WTC11 (cell line): ENCODE data around the gene GADD45B. TPM values are rescaled to one million over a fixed set of nuclear protein-coding genes. Genes with fewer than 3 reads are reported as not detected.
A peak's percentile ranks its signal among the peaks of the same experiment; 100 is the strongest.

Experiments
- ATAC-seq: fragments of 200-7000 bp; cut with Tn5 transposase; 2 replicates; pipeline ENCODE4 v1.10.0; 2021; ENCODE audit warnings: mild to moderate bottlenecking, moderate library complexity
- CTCF ChIA-PET: fragments of 300-600 bp; sonication (Branson Sonifier 250); formaldehyde crosslinking; loops from one replicate; lab custom pipeline; 2021; ENCODE audit warnings: antibody characterized with exemption; lab: Charles Lee
- POLR2A ChIA-PET: fragments of 350-600 bp; sonication (Branson Sonifier 250); formaldehyde crosslinking; loops from one replicate; lab custom pipeline; 2021; ENCODE audit warnings: antibody characterized with exemption; lab: Charles Lee
- DNase-seq: peaks from one replicate; pipeline ENCODE4 v3.0.0; 2021; ENCODE audit warnings: low spot score
- H3K27ac Mint-ChIP-seq: 2 replicates; pipeline ENCODE4 v1.8.0; 2021; ENCODE audit warnings: mixed read lengths
- H3K27me3 Mint-ChIP-seq: 2 replicates; pipeline ENCODE4 v1.8.0; 2021; ENCODE audit warnings: low read depth, mild to moderate bottlenecking, moderate library complexity, mixed read lengths
- H3K36me3 Mint-ChIP-seq: 2 replicates; pipeline ENCODE4 v1.8.0; 2021; ENCODE audit warnings: mixed read lengths
- H3K4me1 Mint-ChIP-seq: 2 replicates; pipeline ENCODE4 v1.8.0; 2022; ENCODE audit warnings: mixed read lengths
- H3K4me3 Mint-ChIP-seq: 2 replicates; pipeline ENCODE4 v1.8.0; 2021; ENCODE audit warnings: mild to moderate bottlenecking, moderate library complexity, mixed read lengths
- H3K9me3 Mint-ChIP-seq: 2 replicates; pipeline ENCODE4 v1.8.0; 2021; ENCODE audit warnings: mixed read lengths
- ARID4B ChIP-seq: sonication (generic); formaldehyde crosslinking; IDR thresholded peaks from 2 replicates; pipeline ENCODE4 v1.8.0; 2023; ENCODE audit warnings: missing genetic modification reagents, mild to moderate bottlenecking, borderline replicate concordance
- CREM ChIP-seq: sonication (generic); formaldehyde crosslinking; IDR thresholded peaks from 2 replicates; pipeline ENCODE4 v1.8.1; 2022; ENCODE audit warnings: mild to moderate bottlenecking, missing genetic modification reagents, moderate library complexity
- CTCF ChIP-seq: fragments of 200-600 bp; IDR thresholded peaks from 2 replicates; pipeline ENCODE4 v1.8.0; 2022; ENCODE audit warnings: antibody characterized with exemption
- ERG ChIP-seq: fragments of 250-450 bp; sonication (Bioruptor Pico); IDR thresholded peaks from 2 replicates; pipeline ENCODE4 v1.8.0; 2021; ENCODE audit warnings: mild to moderate bottlenecking
- ETV6 ChIP-seq: sonication (generic); formaldehyde crosslinking; IDR thresholded peaks from 2 replicates; pipeline ENCODE4 v1.8.1; 2022; ENCODE audit warnings: mild to moderate bottlenecking, missing genetic modification reagents
- FOXP4 ChIP-seq: sonication (generic); formaldehyde crosslinking; IDR thresholded peaks from 2 replicates; pipeline ENCODE4 v1.8.0; 2022; ENCODE audit warnings: mild to moderate bottlenecking, missing genetic modification reagents
- GTF2I ChIP-seq: fragments of 250-450 bp; sonication (Bioruptor Pico); conservative IDR thresholded peaks from 2 replicates; pipeline ENCODE4 v1.4.0; 2021; ENCODE audit warnings: mild to moderate bottlenecking
- HMGA2 ChIP-seq: fragments of 250-450 bp; sonication (Bioruptor Pico); IDR thresholded peaks from 2 replicates; pipeline ENCODE4 v1.4.0; 2021; ENCODE audit warnings: mild to moderate bottlenecking, moderate library complexity
- JAZF1 ChIP-seq: fragments of 250-450 bp; sonication (Bioruptor Pico); IDR thresholded peaks from 2 replicates; pipeline ENCODE4 v1.9.0; 2021; ENCODE audit warnings: moderate library complexity, mild to moderate bottlenecking, inconsistent platforms
- MAX ChIP-seq: sonication (generic); formaldehyde crosslinking; IDR thresholded peaks from 2 replicates; pipeline ENCODE4 v1.8.0; 2022; ENCODE audit warnings: mild to moderate bottlenecking, missing genetic modification reagents
- NFATC4 ChIP-seq: fragments of 250-450 bp; sonication (Bioruptor Pico); IDR thresholded peaks from 2 replicates; pipeline ENCODE4 v1.9.0; 2021; ENCODE audit warnings: mild to moderate bottlenecking
- NR3C1 ChIP-seq: sonication (generic); formaldehyde crosslinking; conservative IDR thresholded peaks from 2 replicates; pipeline ENCODE4 v1.8.1; 2023; ENCODE audit warnings: low read depth, mild to moderate bottlenecking, missing genetic modification reagents
- SMAD4 ChIP-seq: sonication (generic); formaldehyde crosslinking; IDR thresholded peaks from 2 replicates; pipeline ENCODE4 v1.8.0; 2022; ENCODE audit warnings: mild to moderate bottlenecking, missing genetic modification reagents
- STAT6 ChIP-seq: sonication (generic); formaldehyde crosslinking; conservative IDR thresholded peaks from 2 replicates; pipeline ENCODE4 v1.8.1; 2023; ENCODE audit warnings: mild to moderate bottlenecking, low read depth, missing genetic modification reagents, moderate library complexity
- ZMAT4 ChIP-seq: fragments of 250-450 bp; sonication (Bioruptor Pico); IDR thresholded peaks from 2 replicates; pipeline ENCODE4 v1.9.0; 2021; ENCODE audit warnings: mild to moderate bottlenecking
- ZNF219 ChIP-seq: sonication (generic); formaldehyde crosslinking; IDR thresholded peaks from 2 replicates; pipeline ENCODE4 v1.8.0; 2023; ENCODE audit warnings: missing genetic modification reagents, mild to moderate bottlenecking, borderline replicate concordance
- ZNF263 ChIP-seq: sonication (generic); formaldehyde crosslinking; IDR thresholded peaks from 2 replicates; pipeline ENCODE4 v1.8.1; 2022; ENCODE audit warnings: low read depth, mild to moderate bottlenecking, moderate library complexity, missing genetic modification reagents
- ZNF396 ChIP-seq: fragments of 250-450 bp; sonication (Bioruptor Pico); IDR thresholded peaks from 2 replicates; pipeline ENCODE4 v1.8.0; 2021; ENCODE audit warnings: mild to moderate bottlenecking, moderate library complexity, borderline replicate concordance
- total RNA-seq: library from RNA; stranded (reverse); gene quantifications from 3 replicates; pipeline ENCODE4 v1.2.3, GENCODE V29; 2021

Gene GADD45B
- total RNA-seq, 1 experiment from 2014 or later = 17.9 TPM

GRCh38 chr19:2453431-2454025 is 22.4 kb upstream of the GADD45B start:
- CTCF ChIA-PET = interaction anchor here (0.6 to 1.8 kb wide), 5 partner anchors 151 to 302 kb away, joined by 3 to 11 read pairs (median 3); no protein-coding TSS in a partner anchor
- H3K36me3 Mint-ChIP-seq = no peaks in the 10 kb centered on the region
- TF ChIP-seq FOXP4 (CRISPR knock-in tag) (no peak), ZNF263 (CRISPR knock-in tag) (no peak), JAZF1 (CRISPR knock-in tag) (no peak), ZNF396 (no peak), GTF2I (CRISPR knock-in tag) (no peak), ARID4B (CRISPR knock-in tag) (no peak), ETV6 (CRISPR knock-in tag) (no peak), NR3C1 (CRISPR knock-in tag) (no peak), MAX (CRISPR knock-in tag) (no peak), STAT6 (no peak), ZMAT4 (no peak), ZNF219 (CRISPR knock-in tag) (no peak), SMAD4 (CRISPR knock-in tag) (no peak)
- TF ChIP-seq, all 79 proteins: peak for 0
- POLR2A ChIA-PET = interaction anchor here (0.9 to 2.0 kb wide), 3 partner anchors 9 to 26 kb away, joined by 3 to 9 read pairs (median 5); partner anchors contain the start of gene GADD45B
- Mint-ChIP-seq H3K9me3 (no peaks in the 10 kb centered on the region), H3K27me3 (no peaks in the 10 kb centered on the region), H3K27ac (no peak overlapping the region), H3K4me1 (peaks cover 20% of the 10 kb centered on the region), H3K4me3 (peak overlapping the region; percentile 36)
- DNase-seq (no peak), ATAC-seq (no peak)

- DNase-seq (no peak), ATAC-seq (no peak)
- H3K36me3 Mint-ChIP-seq = no peaks in the 10 kb centered on the region
- no peaks in the 10 kb centered on the region for H3K27me3 Mint-ChIP-seq
- ChIA-PET POLR2A (interaction anchor here (1.8 to 2.0 kb wide), 2 partner anchors 8 to 22 kb away, joined by 5 to 9 read pairs; partner anchors contain the start of gene GADD45B), CTCF (interaction anchor here (0.6 to 1.8 kb wide), 7 partner anchors 144 to 678 kb away, joined by 3 to 11 read pairs (median 3); no protein-coding TSS in a partner anchor)
- H3K4me1 Mint-ChIP-seq = peaks cover 20% of the 10 kb centered on the region
- peak overlapping the region; percentile 75 for H3K27ac Mint-ChIP-seq
- no peaks in the 10 kb centered on the region for H3K9me3 Mint-ChIP-seq
- peak overlapping the region; percentile 75 for H3K4me3 Mint-ChIP-seq
- TF ChIP-seq NFATC4 (CRISPR knock-in tag) (no peak), HMGA2 (CRISPR knock-in tag) (no peak), FOXP4 (CRISPR knock-in tag) (no peak), CTCF (no peak), CREM (CRISPR knock-in tag) (no peak), ERG (no peak)
Observed at GRCh38 chr19:2454199-2454961, 21.5 kb upstream of the GADD45B start.
